Progenitor cell of endocrine pancreas (in vitro differentiated cells): ENCODE measurements around the gene TRAM2. TPM values are rescaled to one million over a fixed set of nuclear protein-coding genes. Genes with fewer than 3 reads are reported as not detected.

Experiments
- DNase-seq: peaks from one replicate; pipeline ENCODE4 v3.0.0; 2021; ENCODE audit warnings: low spot score; ENCODE audit not compliant: unreplicated experiment
- H3K27ac Mint-ChIP-seq: 2 replicates; pipeline ENCODE4 v1.8.0; 2021; ENCODE audit warnings: mild to moderate bottlenecking, moderate library complexity, mixed read lengths
- H3K27me3 Mint-ChIP-seq: 2 replicates; pipeline ENCODE4 v1.8.0; 2021; ENCODE audit warnings: mixed read lengths
- H3K36me3 Mint-ChIP-seq: 2 replicates; pipeline ENCODE4 v1.8.0; 2022; ENCODE audit warnings: mixed read lengths; ENCODE audit not compliant: insufficient read depth
- H3K4me1 Mint-ChIP-seq: 2 replicates; pipeline ENCODE4 v1.8.0; 2021; ENCODE audit warnings: low read depth, mixed read lengths
- H3K4me3 Mint-ChIP-seq: 2 replicates; pipeline ENCODE4 v1.8.0; 2021; ENCODE audit warnings: low read depth, mild to moderate bottlenecking, moderate library complexity, mixed read lengths
- H3K9me3 Mint-ChIP-seq: 2 replicates; pipeline ENCODE4 v1.8.0; 2021; ENCODE audit warnings: low read depth, mixed read lengths
- CTCF ChIP-seq: fragments of 200-600 bp; sonication (generic); IDR thresholded peaks from one replicate; pipeline ENCODE4 v1.5.0; 2021; ENCODE audit warnings: antibody characterized with exemption, mild to moderate bottlenecking; ENCODE audit not compliant: unreplicated experiment
- total RNA-seq: library from RNA; stranded (reverse); gene quantifications from 2 replicates; pipeline ENCODE4 v1.2.1, GENCODE V29; 2021

Gene TRAM2
- total RNA-seq, 1 donor from 2014 or later = 18.6 TPM

DNA sequence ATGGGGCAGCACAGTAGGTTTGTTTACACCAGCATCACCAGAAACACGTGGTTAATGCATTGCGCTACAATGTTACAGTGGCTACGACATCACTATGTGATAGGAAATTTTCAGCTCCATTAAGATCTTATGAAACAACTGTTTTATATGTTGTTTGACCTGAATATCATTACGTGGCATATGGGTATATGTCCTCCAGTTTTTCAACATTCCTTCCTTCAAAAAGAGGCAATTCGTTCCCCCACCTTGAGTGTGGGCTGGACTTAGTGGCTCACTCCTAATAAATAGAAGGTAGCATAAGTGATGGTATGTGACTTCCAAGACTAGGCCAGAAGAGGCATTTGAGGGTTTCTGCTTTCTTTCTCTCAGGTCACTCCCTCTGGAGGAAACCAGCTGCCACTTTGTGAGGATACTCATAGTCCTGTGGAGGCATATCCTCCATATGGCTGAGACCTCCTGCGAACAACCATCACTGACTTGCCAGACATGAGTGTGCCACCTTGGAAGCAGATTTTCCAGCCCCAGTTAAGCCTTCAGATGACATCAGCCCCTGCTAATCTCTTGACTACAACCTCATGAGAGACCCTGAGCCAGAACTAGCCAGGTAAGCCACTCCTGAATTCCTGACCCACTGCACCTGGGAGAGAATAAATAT lies 2.3 kb upstream of the TRAM2 start:
- Mint-ChIP-seq H3K27me3 (peaks cover 7% of the 10 kb centered on the region), H3K9me3 (no peaks in the 10 kb centered on the region), H3K27ac (peak overlapping the region; percentile 17), H3K4me1 (peaks cover 20% of the 10 kb centered on the region), H3K4me3 (peak overlapping the region; percentile 35), H3K36me3 (peaks cover 11% of the 10 kb centered on the region)
- no peak for TF ChIP-seq CTCF
- no peak for DNase-seq

GRCh38 chr6:52577778-52578463 lies 1.1 kb upstream of the TRAM2 start:
- H3K9me3 Mint-ChIP-seq = no peaks in the 10 kb centered on the region
- peaks cover 7% of the 10 kb centered on the region for H3K27me3 Mint-ChIP-seq
- no peak for TF ChIP-seq CTCF
- peak overlapping the region; percentile 99 for H3K27ac Mint-ChIP-seq
- DNase-seq = no peak
- peaks cover 11% of the 10 kb centered on the region for H3K36me3 Mint-ChIP-seq
- peak overlapping the region; percentile 82 for H3K4me3 Mint-ChIP-seq
- H3K4me1 Mint-ChIP-seq = peaks cover 30% of the 10 kb centered on the region

DNA sequence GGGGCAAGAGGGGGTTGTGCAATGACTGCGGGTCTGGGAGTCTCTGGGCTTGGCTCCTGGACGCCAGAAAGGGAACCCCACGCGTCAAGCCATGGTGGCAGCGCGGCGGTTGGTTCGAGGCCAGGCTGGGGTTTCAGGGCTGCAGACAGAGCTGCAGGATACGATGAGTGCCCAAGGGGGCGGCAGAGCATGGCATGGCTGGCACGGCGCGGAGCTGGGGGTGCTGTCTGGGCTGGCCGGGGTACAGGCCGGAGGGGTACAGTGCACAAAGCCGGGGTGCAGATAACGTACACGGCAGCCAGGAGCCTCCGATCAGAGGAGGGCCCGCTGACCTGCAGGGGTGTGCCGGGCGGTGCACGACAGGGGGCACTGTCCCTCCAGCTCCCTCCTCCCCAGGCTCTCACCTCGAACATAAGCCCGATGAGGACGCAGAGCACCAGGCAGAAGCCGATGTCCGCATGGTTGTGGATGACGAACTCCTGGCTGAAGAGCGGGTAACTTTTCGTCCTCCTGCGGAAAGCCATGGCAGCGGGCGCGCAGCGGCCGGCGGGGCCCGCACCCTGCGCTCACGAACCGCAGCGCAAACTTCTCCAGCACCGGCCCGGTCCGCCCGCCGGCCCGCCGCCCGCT lies 353 bp downstream of the TRAM2 start:
- H3K4me1 Mint-ChIP-seq = peaks cover 35% of the 10 kb centered on the region
- peak overlapping the region; percentile 80 for H3K4me3 Mint-ChIP-seq
- H3K27ac Mint-ChIP-seq = peak overlapping the region; percentile 76
- H3K36me3 Mint-ChIP-seq = peaks cover 4% of the 10 kb centered on the region
- no peaks in the 10 kb centered on the region for H3K9me3 Mint-ChIP-seq
- peaks cover 7% of the 10 kb centered on the region for H3K27me3 Mint-ChIP-seq
- peak; percentile 52 for DNase-seq
- TF ChIP-seq CTCF = peak; percentile 69

GRCh38 chr6:52576054-52576391 lies 837 bp downstream of the TRAM2 start:
- no peaks in the 10 kb centered on the region for H3K9me3 Mint-ChIP-seq
- H3K4me3 Mint-ChIP-seq = peak overlapping the region; percentile 80
- TF ChIP-seq CTCF = no peak
- peaks cover 2% of the 10 kb centered on the region for H3K36me3 Mint-ChIP-seq
- H3K27me3 Mint-ChIP-seq = peaks cover 7% of the 10 kb centered on the region
- no peak for DNase-seq
- peaks cover 40% of the 10 kb centered on the region for H3K4me1 Mint-ChIP-seq
- H3K27ac Mint-ChIP-seq = peak overlapping the region; percentile 46

DNA sequence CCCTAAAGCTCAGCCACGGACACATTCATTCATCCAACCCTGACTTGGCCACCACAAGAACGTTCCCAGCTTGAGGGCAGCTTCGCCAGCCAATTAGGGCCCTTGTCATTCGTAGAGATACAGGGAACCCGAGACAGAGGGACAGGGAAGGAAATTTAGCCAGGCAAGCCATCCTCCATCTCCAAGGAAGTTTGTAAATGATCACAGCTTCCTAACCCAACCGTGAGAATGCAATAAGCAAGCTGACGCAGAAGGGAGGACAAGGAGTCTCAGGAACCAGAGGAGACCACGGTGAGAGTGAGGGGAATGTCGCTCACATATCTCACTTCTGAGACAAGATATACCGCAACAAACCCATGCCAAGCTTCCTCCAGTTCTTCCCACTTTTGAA lies 1.4 kb downstream of the TRAM2 start:
- Mint-ChIP-seq H3K27ac (no peak overlapping the region), H3K27me3 (peaks cover 7% of the 10 kb centered on the region), H3K36me3 (peaks cover 2% of the 10 kb centered on the region), H3K4me3 (peak overlapping the region; percentile 80), H3K9me3 (no peaks in the 10 kb centered on the region), H3K4me1 (peaks cover 44% of the 10 kb centered on the region)
- DNase-seq = no peak
- no peak for TF ChIP-seq CTCF
